Brain pericyte (primary cell): ENCODE results near the gene TACR1.
"Not testable (repeated sequence)": the region's sequence is repeated elsewhere in the genome, so short reads cannot be mapped to it uniquely, and the experiment has no call there.

ENCODE experiments used
- DNase-seq: peaks from one replicate; pipeline ENCODE4 v3.0.0-alpha.2; 2012; ENCODE audit warnings: low read depth, low spot score

Gene TACR1

GRCh38 chr2:75194184-75194868, 5.0 kb downstream of the TACR1 start:
- DNase-seq = no peak

GRCh38 chr2:75192496-75192895, 6.8 kb downstream of the TACR1 start:
- no peak for DNase-seq

GRCh38 chr2:75190271-75190990, 8.9 kb downstream of the TACR1 start:
- DNase-seq = no peak

GRCh38 chr2:75186821-75187220, 12.5 kb downstream of the TACR1 start:
- DNase-seq = no peak

GRCh38 chr2:75182606-75183005, 16.7 kb downstream of the TACR1 start:
- no peak for DNase-seq

- no peak for DNase-seq
Measured at GRCh38 chr2:75180476-75180875, 18.8 kb downstream of the TACR1 start.

GRCh38 chr2:75177427-75177826, 21.9 kb downstream of the TACR1 start:
- DNase-seq = no peak

GRCh38 chr2:75175456-75175855, 23.9 kb downstream of the TACR1 start:
- no peak for DNase-seq

- no peak for DNase-seq
Measured at GRCh38 chr2:75174981-75175380, 24.3 kb downstream of the TACR1 start.

GRCh38 chr2:75174519-75174918, 24.8 kb downstream of the TACR1 start:
- DNase-seq = no peak

- DNase-seq = no peak
Measured at GRCh38 chr2:75173740-75174139, 25.6 kb downstream of the TACR1 start.

GRCh38 chr2:75171423-75171822, 27.9 kb downstream of the TACR1 start:
- DNase-seq = not testable (repeated sequence)

- no peak for DNase-seq
Measured at GRCh38 chr2:75170889-75171288, 28.4 kb downstream of the TACR1 start.

- DNase-seq = no peak
Measured at GRCh38 chr2:75168186-75168585, 31.1 kb downstream of the TACR1 start.

- DNase-seq = no peak
Measured at GRCh38 chr2:75166491-75166890, 32.8 kb downstream of the TACR1 start.

- no peak for DNase-seq
Measured at GRCh38 chr2:75162897-75163296, 36.4 kb downstream of the TACR1 start.

GRCh38 chr2:75162259-75162658, 37.1 kb downstream of the TACR1 start:
- no peak for DNase-seq

GRCh38 chr2:75157435-75157834, 41.9 kb downstream of the TACR1 start:
- DNase-seq = no peak

- DNase-seq = no peak
Measured at GRCh38 chr2:75155115-75155514, 44.2 kb downstream of the TACR1 start.

GRCh38 chr2:75153221-75153620, 46.1 kb downstream of the TACR1 start:
- no peak for DNase-seq

GRCh38 chr2:75152243-75152642, 47.1 kb downstream of the TACR1 start:
- DNase-seq = not testable (repeated sequence)

GRCh38 chr2:75147884-75148283, 51.4 kb downstream of the TACR1 start:
- DNase-seq = not testable (repeated sequence)

GRCh38 chr2:75146606-75147332, 52.6 kb downstream of the TACR1 start:
- no peak for DNase-seq
